Esophagus muscularis mucosa (tissue), 3 donors: Measurements from ENCODE around the gene TIMM22.
"Not testable (repeated sequence)": the region's sequence is repeated elsewhere in the genome, so short reads cannot be mapped to it uniquely, and the experiment has no call there.

Experiments
- CTCF ChIP-seq, 3 experiments: fragments of 200-600 bp in 2 of 3; fragments of 450-650 bp in 1 of 3; sonication (generic) in 2 of 3; IDR thresholded peaks; one replicate each; pipeline ENCODE4 v1.5.1; 2017 to 2019; ENCODE audit warnings: antibody characterized with exemption in 3 of 3, mild to moderate bottlenecking in 2 of 3, moderate library complexity in 1 of 3
- POLR2A ChIP-seq: fragments of 450-650 bp; IDR thresholded peaks from one replicate; pipeline ENCODE4 v1.6.1; 2017; ENCODE audit warnings: antibody characterized with exemption, moderate library complexity, mild to moderate bottlenecking, low read depth
- POLR2AphosphoS5 ChIP-seq, 2 donors: sonication (generic); formaldehyde crosslinking; IDR thresholded peaks; one replicate each; pipeline ENCODE4 v1.6.1; 2017; ENCODE audit warnings: antibody characterized with exemption in 2 of 2

- TF ChIP-seq CTCF (IDR thresholded peaks at IDR 0.05); POLR2A; POLR2AphosphoS5 (IDR thresholded peaks at IDR 0.05): not testable (repeated sequence)
These were observed 51.7 kb downstream of the TIMM22 start for GRCh38 chr17:1048516-1049115.
